Measurements from ENCODE around the gene SCUBE3. TPM values are rescaled to one million over a fixed set of nuclear protein-coding genes. Genes with fewer than 3 reads are reported as not detected.

SCUBE3 gene
- total RNA-seq, 1 donor from 2014 or later = 8.8 TPM

DNA sequence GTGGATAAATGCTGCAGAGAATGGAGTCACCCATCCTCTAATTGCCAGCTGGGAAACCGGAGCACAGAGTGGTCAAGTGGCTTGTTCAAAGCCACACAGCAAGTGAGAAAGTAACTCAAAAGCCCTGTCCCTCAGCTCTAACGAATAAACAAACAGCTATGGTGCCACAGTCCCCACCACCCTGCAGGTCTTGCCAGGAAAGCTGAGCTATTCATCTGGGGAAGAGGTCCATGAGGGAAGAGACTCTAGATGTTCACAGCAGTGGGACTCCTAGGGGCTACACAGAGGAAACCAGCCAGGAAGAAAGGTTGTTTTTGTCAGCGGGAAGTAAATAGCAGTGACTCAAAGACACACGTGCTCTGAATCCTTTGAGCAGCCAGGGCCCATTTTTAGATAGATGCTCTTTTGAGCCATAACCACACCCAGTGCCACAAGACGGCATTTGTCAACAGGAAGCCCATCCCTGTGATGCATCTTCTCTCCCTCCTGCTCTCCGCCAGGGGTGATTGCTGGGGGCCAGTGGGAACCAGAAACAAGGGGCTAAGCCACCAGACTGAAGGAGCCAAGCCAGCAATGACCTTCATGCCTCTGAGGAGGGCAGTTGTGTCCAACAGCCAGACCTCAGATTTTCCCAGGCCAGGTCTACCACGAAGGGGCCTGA, 40.2 kb upstream of the SCUBE3 start:
- Histone ChIP-seq H3K36me3 (no peaks in the 10 kb centered on the region), H3K4me3 (no peak overlapping the region), H3K4me1 (peaks cover 5% of the 10 kb centered on the region), H3K27ac (replicated peaks) (no peak overlapping the region), H3K9me3 (replicated peaks) (no peaks in the 10 kb centered on the region), H3K27me3 (ENCODE audit: low read depth) (no peaks in the 10 kb centered on the region)
- no peak for DNase-seq
- TF ChIP-seq, protein P1, sequence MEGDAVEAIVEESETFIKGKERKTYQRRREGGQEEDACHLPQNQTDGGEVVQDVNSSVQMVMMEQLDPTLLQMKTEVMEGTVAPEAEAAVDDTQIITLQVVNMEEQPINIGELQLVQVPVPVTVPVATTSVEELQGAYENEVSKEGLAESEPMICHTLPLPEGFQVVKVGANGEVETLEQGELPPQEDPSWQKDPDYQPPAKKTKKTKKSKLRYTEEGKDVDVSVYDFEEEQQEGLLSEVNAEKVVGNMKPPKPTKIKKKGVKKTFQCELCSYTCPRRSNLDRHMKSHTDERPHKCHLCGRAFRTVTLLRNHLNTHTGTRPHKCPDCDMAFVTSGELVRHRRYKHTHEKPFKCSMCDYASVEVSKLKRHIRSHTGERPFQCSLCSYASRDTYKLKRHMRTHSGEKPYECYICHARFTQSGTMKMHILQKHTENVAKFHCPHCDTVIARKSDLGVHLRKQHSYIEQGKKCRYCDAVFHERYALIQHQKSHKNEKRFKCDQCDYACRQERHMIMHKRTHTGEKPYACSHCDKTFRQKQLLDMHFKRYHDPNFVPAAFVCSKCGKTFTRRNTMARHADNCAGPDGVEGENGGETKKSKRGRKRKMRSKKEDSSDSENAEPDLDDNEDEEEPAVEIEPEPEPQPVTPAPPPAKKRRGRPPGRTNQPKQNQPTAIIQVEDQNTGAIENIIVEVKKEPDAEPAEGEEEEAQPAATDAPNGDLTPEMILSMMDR (IDR thresholded peaks at IDR 0.05; ENCODE audit: borderline replicate concordance) = no peak
- intact Hi-C loops (cut with micrococcal nuclease) = no loop called here

GRCh38 chr6:35174088-35174434, 39.7 kb upstream of the SCUBE3 start:
- Histone ChIP-seq H3K27me3 (ENCODE audit: low read depth) (no peaks in the 10 kb centered on the region), H3K27ac (replicated peaks) (no peak overlapping the region), H3K4me3 (no peak overlapping the region), H3K36me3 (no peaks in the 10 kb centered on the region), H3K9me3 (replicated peaks) (no peaks in the 10 kb centered on the region), H3K4me1 (no peaks in the 10 kb centered on the region)
- intact Hi-C loops (cut with micrococcal nuclease) = no loop called here
- TF ChIP-seq, protein P1 (IDR thresholded peaks at IDR 0.05; ENCODE audit: borderline replicate concordance) = no peak
- no peak for DNase-seq

DNA sequence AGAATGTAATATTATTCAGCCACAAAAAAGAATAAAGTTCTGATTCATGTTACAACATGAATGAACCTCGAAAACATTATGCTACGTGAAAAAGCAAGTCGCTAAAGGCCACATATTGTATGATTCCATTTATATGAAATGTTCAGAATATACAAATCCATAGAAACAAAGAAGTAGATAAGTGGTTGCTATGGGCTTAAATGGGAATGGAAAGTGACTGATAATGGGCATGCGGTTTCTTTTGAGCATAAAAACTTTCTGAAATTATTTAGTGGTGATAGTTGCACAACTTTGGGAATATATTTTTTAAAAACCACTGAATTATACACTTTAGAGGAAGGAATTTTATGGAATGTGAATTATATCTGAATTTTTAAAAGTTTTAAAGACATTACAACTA, 39.3 kb upstream of the SCUBE3 start:
- TF ChIP-seq, protein P1 (IDR thresholded peaks at IDR 0.05; ENCODE audit: borderline replicate concordance) = no peak
- Histone ChIP-seq H3K27me3 (ENCODE audit: low read depth) (no peaks in the 10 kb centered on the region), H3K36me3 (no peaks in the 10 kb centered on the region), H3K27ac (replicated peaks) (no peak overlapping the region), H3K4me3 (no peak overlapping the region), H3K4me1 (peaks cover 2% of the 10 kb centered on the region), H3K9me3 (replicated peaks) (no peaks in the 10 kb centered on the region)
- no peak for DNase-seq
- intact Hi-C loops (cut with micrococcal nuclease) = no loop called here

DNA sequence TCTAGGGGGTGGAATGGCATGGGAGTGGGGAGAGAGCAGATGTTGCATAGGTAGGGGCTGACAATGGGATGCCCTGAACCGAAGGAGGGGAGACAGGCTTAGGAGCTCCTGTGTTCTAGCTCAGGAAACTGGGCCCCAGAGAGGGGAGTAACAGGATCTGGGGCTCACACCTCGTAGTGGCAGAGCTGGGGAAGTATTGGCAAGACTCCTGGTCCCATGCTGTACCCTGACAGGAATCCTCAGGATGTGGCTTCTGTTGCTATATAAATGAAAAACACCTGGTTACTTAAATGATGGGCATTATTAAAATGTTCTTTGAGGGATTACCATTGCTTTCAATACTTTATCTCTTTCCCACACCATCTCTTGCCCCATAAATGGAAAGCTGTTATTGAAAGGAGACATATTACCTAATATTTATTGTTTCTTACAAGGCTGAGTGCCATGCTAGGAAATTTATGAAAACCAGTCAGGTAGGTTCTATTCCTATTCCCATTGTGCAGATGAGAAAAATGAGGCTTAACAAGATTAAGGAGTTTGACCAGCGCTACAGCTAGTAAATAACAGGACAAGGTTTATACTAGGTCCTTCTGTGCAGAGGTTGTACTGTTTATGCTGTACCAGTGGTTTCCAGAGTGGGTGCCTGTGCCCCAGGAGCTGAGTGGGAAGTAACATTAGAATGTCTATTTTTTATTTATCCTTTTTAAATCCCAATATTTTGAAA, 37.3 kb upstream of the SCUBE3 start:
- no peak for DNase-seq
- no peaks in the 10 kb centered on the region for H3K27me3 ChIP-seq (ENCODE audit: low read depth)
- intact Hi-C loops (cut with micrococcal nuclease) = no loop called here
- no peaks in the 10 kb centered on the region for H3K9me3 ChIP-seq (replicated peaks)
- H3K4me3 ChIP-seq = no peak overlapping the region
- H3K4me1 ChIP-seq = peaks cover 22% of the 10 kb centered on the region
- H3K36me3 ChIP-seq = no peaks in the 10 kb centered on the region
- TF ChIP-seq, protein P1 (IDR thresholded peaks at IDR 0.05; ENCODE audit: borderline replicate concordance) = no peak
- no peak overlapping the region for H3K27ac ChIP-seq (replicated peaks)

GRCh38 chr6:35177157-35177556, 36.6 kb upstream of the SCUBE3 start:
- no peak overlapping the region for H3K27ac ChIP-seq (replicated peaks)
- TF ChIP-seq, protein P1 (IDR thresholded peaks at IDR 0.05; ENCODE audit: borderline replicate concordance) = no peak
- intact Hi-C loops (cut with micrococcal nuclease) = no loop called here
- H3K27me3 ChIP-seq (ENCODE audit: low read depth) = peaks cover 5% of the 10 kb centered on the region
- H3K4me1 ChIP-seq = peaks cover 29% of the 10 kb centered on the region
- DNase-seq = no peak
- no peaks in the 10 kb centered on the region for H3K9me3 ChIP-seq (replicated peaks)
- H3K36me3 ChIP-seq = no peaks in the 10 kb centered on the region
- no peak overlapping the region for H3K4me3 ChIP-seq

All from left ventricle myocardium inferior (tissue), 1 donor.